Nephron (organoid): Measurements from ENCODE around the gene GATC.

Experiments used
- H3K27ac Mint-ChIP-seq, 3 experiments: 2 replicates each; pipeline ENCODE4 v1.8.0; 2020; ENCODE audit warnings: mixed read lengths in 3 of 3, mild to moderate bottlenecking in 2 of 3, moderate library complexity in 1 of 3
- H3K27me3 Mint-ChIP-seq: 2 replicates; pipeline ENCODE4 v1.8.0; 2021; ENCODE audit warnings: low read depth, mild to moderate bottlenecking, moderate library complexity, mixed read lengths
- H3K36me3 Mint-ChIP-seq: 2 replicates; pipeline ENCODE4 v1.8.0; 2020; ENCODE audit warnings: low read depth, mixed read lengths
- H3K4me1 Mint-ChIP-seq: 2 replicates; pipeline ENCODE4 v1.8.0; 2020; ENCODE audit warnings: mixed read lengths
- H3K4me3 Mint-ChIP-seq, 3 experiments: 2 replicates each; pipeline ENCODE4 v1.8.0; 2020; ENCODE audit warnings: mild to moderate bottlenecking in 3 of 3, mixed read lengths in 3 of 3, moderate library complexity in 2 of 3
- H3K9me3 Mint-ChIP-seq: 2 replicates; pipeline ENCODE4 v1.8.0; 2020; ENCODE audit warnings: mixed read lengths
- TF ChIP-seq, protein P1 (sequence below), 3 experiments: fragments of 200-600 bp; sonication (generic); IDR thresholded peaks; one replicate each; pipeline ENCODE4 v1.5.0; 2021; ENCODE audit warnings: antibody characterized with exemption in 3 of 3; ENCODE audit not compliant: unreplicated experiment in 3 of 3

Gene GATC

DNA sequence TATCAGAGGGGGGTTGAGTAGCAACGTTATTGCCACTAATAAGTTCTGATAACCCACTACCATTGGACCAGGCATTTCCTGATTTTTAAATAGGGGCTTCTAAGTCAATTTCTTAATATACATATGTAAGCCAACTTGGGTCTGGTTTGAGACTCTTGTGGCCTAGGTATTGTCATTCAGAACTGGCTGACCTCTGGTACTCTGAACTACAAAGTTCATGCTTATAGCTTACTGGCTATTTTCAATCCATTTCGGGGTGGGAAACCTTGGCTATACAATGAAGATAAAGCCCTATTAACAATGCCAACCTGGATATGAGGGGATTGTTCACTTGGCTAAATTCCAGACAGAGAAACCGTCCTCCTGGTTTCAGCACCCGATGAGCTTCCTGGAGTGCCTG is 58.3 kb downstream of the GATC start:
- H3K27ac Mint-ChIP-seq = no peak overlapping the region
- peaks cover 4% of the 10 kb centered on the region for H3K4me1 Mint-ChIP-seq
- TF ChIP-seq, protein P1, sequence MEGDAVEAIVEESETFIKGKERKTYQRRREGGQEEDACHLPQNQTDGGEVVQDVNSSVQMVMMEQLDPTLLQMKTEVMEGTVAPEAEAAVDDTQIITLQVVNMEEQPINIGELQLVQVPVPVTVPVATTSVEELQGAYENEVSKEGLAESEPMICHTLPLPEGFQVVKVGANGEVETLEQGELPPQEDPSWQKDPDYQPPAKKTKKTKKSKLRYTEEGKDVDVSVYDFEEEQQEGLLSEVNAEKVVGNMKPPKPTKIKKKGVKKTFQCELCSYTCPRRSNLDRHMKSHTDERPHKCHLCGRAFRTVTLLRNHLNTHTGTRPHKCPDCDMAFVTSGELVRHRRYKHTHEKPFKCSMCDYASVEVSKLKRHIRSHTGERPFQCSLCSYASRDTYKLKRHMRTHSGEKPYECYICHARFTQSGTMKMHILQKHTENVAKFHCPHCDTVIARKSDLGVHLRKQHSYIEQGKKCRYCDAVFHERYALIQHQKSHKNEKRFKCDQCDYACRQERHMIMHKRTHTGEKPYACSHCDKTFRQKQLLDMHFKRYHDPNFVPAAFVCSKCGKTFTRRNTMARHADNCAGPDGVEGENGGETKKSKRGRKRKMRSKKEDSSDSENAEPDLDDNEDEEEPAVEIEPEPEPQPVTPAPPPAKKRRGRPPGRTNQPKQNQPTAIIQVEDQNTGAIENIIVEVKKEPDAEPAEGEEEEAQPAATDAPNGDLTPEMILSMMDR (IDR thresholded peaks at IDR 0.05; ENCODE audit: unreplicated experiment in 3 of 3) = no peak
- H3K27me3 Mint-ChIP-seq = no peaks in the 10 kb centered on the region
- H3K36me3 Mint-ChIP-seq = peaks cover 43% of the 10 kb centered on the region
- no peak overlapping the region for H3K4me3 Mint-ChIP-seq
- no peaks in the 10 kb centered on the region for H3K9me3 Mint-ChIP-seq

DNA sequence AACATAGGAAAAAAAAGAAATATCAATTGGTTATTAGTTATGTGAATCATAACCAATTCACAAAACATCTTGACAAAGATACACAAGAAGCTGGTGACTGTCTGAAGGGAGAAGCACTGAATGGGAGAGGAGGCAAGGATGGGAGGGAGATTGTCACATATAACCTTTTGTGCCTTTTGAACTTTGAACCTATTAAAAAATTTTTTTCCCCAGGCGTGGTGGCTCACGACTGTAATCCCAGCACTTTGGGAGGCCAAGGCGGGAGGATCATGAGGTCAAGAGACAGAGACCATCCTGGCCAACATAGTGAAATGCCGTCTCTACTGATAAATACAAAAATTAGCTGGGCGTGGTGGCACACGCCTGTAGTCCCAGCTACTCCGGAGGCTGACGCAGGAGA is 62.3 kb downstream of the GATC start:
- Mint-ChIP-seq H3K27me3 (no peaks in the 10 kb centered on the region), H3K36me3 (peaks cover 35% of the 10 kb centered on the region), H3K4me1 (no peaks in the 10 kb centered on the region), H3K4me3 (no peak overlapping the region), H3K9me3 (no peaks in the 10 kb centered on the region), H3K27ac (no peak overlapping the region)
- TF ChIP-seq, protein P1 (IDR thresholded peaks at IDR 0.05; ENCODE audit: unreplicated experiment in 3 of 3) = no peak
